Peyer's patch (tissue), 4 donors: ENCODE measurements around the gene LEPROT. TPM values are rescaled to one million over a fixed set of nuclear protein-coding genes. Genes with fewer than 3 reads are reported as not detected.

ENCODE experiments used
- DNase-seq, 3 donors: peaks; one replicate each; pipeline ENCODE4 v3.0.0-alpha.2; 2017 to 2019
- H3K27ac ChIP-seq, 4 donors: fragments of 200-600 bp; sonication (generic); one replicate each; pipeline ENCODE4 v1.5.1; 2016 to 2019
- H3K27me3 ChIP-seq, 2 donors: fragments of 200-600 bp; sonication (generic); one replicate each; pipeline ENCODE4 v1.5.1; 2019
- H3K36me3 ChIP-seq, 3 donors: fragments of 200-600 bp; sonication (generic); one replicate each; pipeline ENCODE4 v1.5.1; 2016 to 2019
- H3K4me1 ChIP-seq, 4 donors: fragments of 200-600 bp; sonication (generic); one replicate each; pipeline ENCODE4 v1.5.1; 2016 to 2019
- H3K4me3 ChIP-seq, 4 donors: fragments of 200-600 bp; sonication (generic); 1 replicate in 3 of 4; 2 replicates in 1 of 4; pipeline ENCODE4 v1.5.1; 2016 to 2019; ENCODE audit warnings: mild to moderate bottlenecking in 1 of 4
- H3K9me3 ChIP-seq, 4 donors: fragments of 200-600 bp; sonication (generic); one replicate each; pipeline ENCODE4 v1.5.1; 2016 to 2019; ENCODE audit warnings: mild to moderate bottlenecking in 1 of 4
- CTCF ChIP-seq, 6 experiments: fragments of 450-650 bp in 4 of 6; fragments of 200-600 bp in 2 of 6; sonication (generic) in 1 of 6; IDR thresholded peaks; one replicate each; pipeline ENCODE4 v1.5.1; 2017 to 2019; ENCODE audit warnings: antibody characterized with exemption in 6 of 6, mild to moderate bottlenecking in 3 of 6, moderate library complexity in 1 of 6
- POLR2A ChIP-seq, 2 donors: fragments of 450-650 bp; IDR thresholded peaks; one replicate each; pipeline ENCODE4 v1.5.1; 2017; ENCODE audit warnings: antibody characterized with exemption in 2 of 2, mild to moderate bottlenecking in 2 of 2, moderate library complexity in 2 of 2
- total RNA-seq, 4 donors: library from RNA; depleted of rRNA; stranded (reverse); fragments of >200 nt; gene quantifications; one replicate each; pipeline ENCODE4 v1.1.0, GENCODE V29; 2016

The LEPROT gene
- total RNA-seq, 4 donors from 2014 or later: 19.8 to 52.5 (median 40.3) TPM

DNA sequence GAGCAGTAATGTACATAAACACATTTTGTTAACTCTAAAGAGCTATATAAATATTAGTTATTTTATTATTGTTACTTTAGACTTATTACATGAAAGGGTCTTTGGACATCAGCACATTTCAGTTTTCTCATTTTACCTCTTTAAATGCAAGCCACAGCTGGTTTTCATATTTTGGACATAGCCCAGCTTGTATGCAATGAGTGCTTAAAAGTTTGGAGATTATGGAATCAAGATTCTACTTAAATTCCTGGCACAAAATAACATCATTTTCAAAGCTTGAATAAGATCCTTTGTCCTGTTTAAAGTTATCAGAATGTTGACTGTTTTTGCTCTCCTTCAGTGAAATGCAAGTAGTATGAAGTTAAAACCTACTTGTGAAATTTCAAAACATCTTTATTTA is 15.5 kb upstream of the LEPROT start:
- no peak overlapping the region for H3K27ac ChIP-seq
- H3K9me3 ChIP-seq: no peaks in the 10 kb centered on the region
- TF ChIP-seq POLR2A (IDR thresholded peaks at IDR 0.05) (no peak), CTCF (IDR thresholded peaks at IDR 0.05) (no peak)
- H3K27me3 ChIP-seq: no peaks in the 10 kb centered on the region
- no peak overlapping the region for H3K4me3 ChIP-seq
- DNase-seq: no peak
- no peaks in the 10 kb centered on the region for H3K36me3 ChIP-seq
- H3K4me1 ChIP-seq: no peaks in the 10 kb centered on the region

DNA sequence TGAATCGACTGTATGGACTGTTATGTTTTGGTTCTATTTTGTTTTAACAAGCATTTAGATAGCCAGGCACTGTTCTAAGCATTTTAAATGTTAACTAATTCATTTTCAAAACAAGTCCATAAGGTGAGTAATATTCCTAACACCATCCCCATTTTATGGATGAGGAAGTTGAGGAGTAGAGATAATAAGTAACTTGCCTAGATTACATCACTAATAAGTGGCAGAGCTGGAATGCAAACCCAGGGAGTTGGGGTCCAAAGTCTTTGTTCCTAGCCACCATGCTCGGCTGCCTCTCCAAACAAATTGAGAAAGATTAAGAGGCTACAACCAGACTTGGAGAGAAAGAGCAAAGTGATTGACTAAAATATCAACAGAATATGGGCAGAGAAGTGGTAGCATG is 12.6 kb upstream of the LEPROT start:
- no peak for TF ChIP-seq CTCF (IDR thresholded peaks at IDR 0.05)
- TF ChIP-seq POLR2A (IDR thresholded peaks at IDR 0.05): no peak
- no peaks in the 10 kb centered on the region for H3K4me1 ChIP-seq
- no peaks in the 10 kb centered on the region for H3K27me3 ChIP-seq
- no peaks in the 10 kb centered on the region for H3K36me3 ChIP-seq
- H3K27ac ChIP-seq: no peak overlapping the region
- no peak for DNase-seq
- H3K9me3 ChIP-seq: no peaks in the 10 kb centered on the region
- no peak overlapping the region for H3K4me3 ChIP-seq

DNA sequence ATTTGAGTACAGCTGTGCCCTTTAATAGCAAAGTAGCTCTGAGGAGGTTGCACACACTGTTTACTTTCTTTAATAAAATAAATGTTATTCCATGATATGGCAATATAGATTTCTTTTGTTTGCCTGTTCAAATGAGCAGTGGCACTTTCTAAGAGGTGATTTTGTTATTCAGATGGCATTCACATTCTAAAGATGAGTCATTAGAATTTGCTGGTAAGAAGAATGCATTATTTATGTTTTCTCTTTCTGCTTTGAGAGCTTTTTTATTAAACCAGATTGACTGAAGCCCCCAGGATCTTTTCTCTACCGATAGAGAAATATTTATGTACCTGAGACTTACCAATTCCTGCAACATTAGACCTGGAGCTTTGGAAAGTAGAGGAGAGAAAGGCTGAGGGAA is 11.2 kb upstream of the LEPROT start:
- Histone ChIP-seq H3K27me3 (no peaks in the 10 kb centered on the region), H3K27ac (no peak overlapping the region), H3K36me3 (no peaks in the 10 kb centered on the region), H3K4me3 (no peak overlapping the region), H3K4me1 (no peaks in the 10 kb centered on the region), H3K9me3 (no peaks in the 10 kb centered on the region)
- TF ChIP-seq POLR2A (IDR thresholded peaks at IDR 0.05): no peak
- no peak for TF ChIP-seq CTCF (IDR thresholded peaks at IDR 0.05)
- DNase-seq: no peak

GRCh38 chr1:65409816-65410326 is 10.6 kb upstream of the LEPROT start:
- DNase-seq: no peak
- Histone ChIP-seq H3K27me3 (no peaks in the 10 kb centered on the region), H3K9me3 (no peaks in the 10 kb centered on the region), H3K4me1 (no peaks in the 10 kb centered on the region), H3K27ac (no peak overlapping the region), H3K36me3 (no peaks in the 10 kb centered on the region), H3K4me3 (no peak overlapping the region)
- TF ChIP-seq POLR2A (IDR thresholded peaks at IDR 0.05) (no peak), CTCF (IDR thresholded peaks at IDR 0.05) (no peak)

DNA sequence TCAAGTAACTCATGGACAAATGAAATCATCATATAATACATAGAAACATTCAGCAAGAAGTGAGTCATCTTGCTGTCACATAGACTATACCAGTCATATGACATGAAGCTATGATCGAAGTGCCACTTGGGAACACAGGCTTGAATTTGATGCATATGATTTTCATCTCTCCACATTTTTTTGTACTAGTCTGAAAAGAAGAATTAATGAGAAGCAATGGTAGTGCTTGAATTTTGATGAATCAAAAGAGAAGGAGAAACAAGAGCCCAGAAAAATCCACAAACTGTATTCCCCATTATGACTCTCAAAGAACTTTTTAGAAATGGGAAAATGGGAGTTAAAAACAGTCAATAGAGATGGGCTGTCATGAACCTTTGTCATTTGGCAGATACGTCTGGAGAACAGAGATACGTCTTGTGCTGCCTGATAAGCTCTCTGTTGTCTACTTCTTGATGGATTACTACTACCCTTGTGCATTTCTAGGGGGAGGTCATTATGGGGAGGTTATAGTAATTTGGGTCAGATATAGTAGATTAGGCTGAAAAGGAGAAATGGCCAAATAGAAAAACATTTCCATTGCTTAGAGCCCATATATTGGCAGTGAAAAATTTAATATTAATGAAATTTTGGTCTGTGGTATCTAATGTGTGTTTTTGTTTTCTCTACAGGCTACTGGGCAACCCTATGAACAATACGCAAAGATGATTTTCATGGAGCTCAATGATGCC is 8.0 kb upstream of the LEPROT start:
- no peaks in the 10 kb centered on the region for H3K9me3 ChIP-seq
- no peak overlapping the region for H3K4me3 ChIP-seq
- DNase-seq: no peak
- H3K27ac ChIP-seq: no peak overlapping the region
- H3K27me3 ChIP-seq: no peaks in the 10 kb centered on the region
- TF ChIP-seq POLR2A (IDR thresholded peaks at IDR 0.05) (no peak), CTCF (IDR thresholded peaks at IDR 0.05) (no peak)
- H3K36me3 ChIP-seq: no peaks in the 10 kb centered on the region
- H3K4me1 ChIP-seq: no peaks in the 10 kb centered on the region
